ENCODE measurements around the gene ZBTB20. TPM values are rescaled to one million over a fixed set of nuclear protein-coding genes. Genes with fewer than 3 reads are reported as not detected.

ZBTB20 gene
- total RNA-seq: 12.9 and 15.1 TPM in 2 replicates

GRCh38 chr3:115146418-115147328 is at the start of gene ZBTB20:
Gene ZBTB20 (minus strand): TSS chr3:115147288.

GRCh38 chr3:114293838-114294535 is 853.1 kb downstream of the ZBTB20 start, which contains the start of gene TIGIT:
Gene TIGIT (plus strand): TSS chr3:114294028. CDS start chr3:114294062, 34 bp downstream.

Small RNA genes within 50 kb of the gene (small RNA-seq; reads per million reads assigned to genes)
- 4.7 reads per million, percentile 92 among the genes with 10 or more reads in this experiment for gene MIR4796
